NT2/D1 (cell line): ENCODE results near the gene RAP1B.

Experiments
- SUZ12 ChIP-seq: IDR thresholded peaks from 2 replicates; pipeline ENCODE4 v1.6.1; 2011; ENCODE audit not compliant: insufficient read length, insufficient read depth; ENCODE audit errors: extremely low read depth
- YY1 ChIP-seq: IDR thresholded peaks from 2 replicates; pipeline ENCODE4 v1.6.1; 2011; ENCODE audit not compliant: insufficient read length, insufficient read depth
- ZNF274 ChIP-seq: IDR thresholded peaks from 2 replicates; pipeline ENCODE4 v1.6.1; 2011; ENCODE audit warnings: mild to moderate bottlenecking, low read depth, low read length

DNA sequence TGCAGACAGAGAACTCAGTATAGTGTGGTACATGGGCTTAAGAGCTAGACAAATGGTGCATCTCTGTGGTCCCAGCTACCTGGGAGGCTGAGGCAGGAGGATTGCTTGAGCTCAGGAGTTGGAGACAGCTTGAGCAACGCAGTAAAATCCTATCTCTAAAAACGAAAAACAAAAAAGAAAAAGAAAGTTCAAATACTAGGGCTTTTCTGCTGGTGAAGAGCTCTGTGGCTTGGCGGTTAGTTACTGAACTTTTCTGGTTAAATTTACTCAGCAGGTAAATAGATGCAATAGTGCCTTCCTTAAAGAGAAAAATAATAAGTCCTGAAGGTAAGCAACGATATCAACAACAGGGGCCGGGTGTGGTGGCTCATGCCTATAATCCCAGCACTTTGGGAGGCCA, 31.4 kb upstream of the RAP1B start:
- TF ChIP-seq YY1 (no peak), ZNF274 (no peak), SUZ12 (no peak)
